HEK293 (cell line): ENCODE data around the gene EEF2K.

Experiments used
- BCL11A ChIP-seq: fragments of 450-650 bp; formaldehyde crosslinking; IDR thresholded peaks from 2 replicates; pipeline ENCODE4 v1.5.1; 2016; ENCODE audit warnings: low read depth, missing biosample characterization, missing genetic modification characterization
- CTCF ChIP-seq: fragments of 450-650 bp; formaldehyde crosslinking; IDR thresholded peaks from 2 replicates; pipeline ENCODE4 v1.5.1; 2016; ENCODE audit warnings: missing biosample characterization, missing genetic modification characterization
- PRDM6 ChIP-seq: fragments of 450-650 bp; formaldehyde crosslinking; IDR thresholded peaks from 2 replicates; pipeline ENCODE4 v1.5.1; 2017; ENCODE audit warnings: missing biosample characterization, missing genetic modification characterization
- TRIM28 ChIP-seq: IDR thresholded peaks from 2 replicates; pipeline ENCODE4 v1.6.1; 2011; ENCODE audit warnings: low read length, control low read depth, borderline replicate concordance
- ZBTB17 ChIP-seq: fragments of 450-650 bp; formaldehyde crosslinking; IDR thresholded peaks from 2 replicates; pipeline ENCODE4 v1.5.1; 2016; ENCODE audit warnings: missing biosample characterization, missing genetic modification characterization
- ZFP41 ChIP-seq: fragments of 450-650 bp; formaldehyde crosslinking; IDR thresholded peaks from 2 replicates; pipeline ENCODE4 v1.5.1; 2016; ENCODE audit warnings: missing biosample characterization, missing genetic modification characterization, borderline replicate concordance
- ZNF211 ChIP-seq: fragments of 450-650 bp; formaldehyde crosslinking; IDR thresholded peaks from 2 replicates; pipeline ENCODE4 v1.5.1; 2016; ENCODE audit warnings: low read depth, missing biosample characterization, missing genetic modification characterization
- ZNF280D ChIP-seq: fragments of 450-650 bp; formaldehyde crosslinking; IDR thresholded peaks from 2 replicates; pipeline ENCODE4 v1.5.1; 2016; ENCODE audit warnings: missing biosample characterization, missing genetic modification characterization
- ZNF335 ChIP-seq: fragments of 450-650 bp; formaldehyde crosslinking; conservative IDR thresholded peaks from 2 replicates; pipeline ENCODE4 v1.5.1; 2016; ENCODE audit warnings: missing biosample characterization, missing genetic modification characterization
- ZNF449 ChIP-seq: fragments of 450-650 bp; formaldehyde crosslinking; IDR thresholded peaks from 2 replicates; pipeline ENCODE4 v1.5.1; 2017; ENCODE audit warnings: missing biosample characterization, mild to moderate bottlenecking, missing genetic modification characterization, moderate library complexity
- ZNF510 ChIP-seq: fragments of 450-650 bp; formaldehyde crosslinking; IDR thresholded peaks from 2 replicates; pipeline ENCODE4 v1.5.1; 2018; ENCODE audit warnings: mild to moderate bottlenecking, missing genetic modification characterization, missing biosample characterization; ENCODE audit not compliant: insufficient replicate concordance
- ZNF518A ChIP-seq: fragments of 450-650 bp; formaldehyde crosslinking; conservative IDR thresholded peaks from 2 replicates; pipeline ENCODE4 v1.5.1; 2016; ENCODE audit warnings: low read depth, missing biosample characterization, missing genetic modification characterization
- ZSCAN16 ChIP-seq: fragments of 450-650 bp; formaldehyde crosslinking; IDR thresholded peaks from 2 replicates; pipeline ENCODE4 v1.5.1; 2016; ENCODE audit warnings: missing biosample characterization, missing genetic modification characterization

GRCh38 chr16:22161401-22161800 lies 44.7 kb upstream of the EEF2K start:
- TF ChIP-seq ZFP41 (tag by site-specific recombination): no peak
- TF ChIP-seq CTCF: no peak
- TF ChIP-seq ZNF449 (tag by site-specific recombination): no peak
- TF ChIP-seq ZNF510 (tag by site-specific recombination): no peak
- TF ChIP-seq ZSCAN16 (tag by site-specific recombination): no peak
- no peak for TF ChIP-seq PRDM6 (tag by site-specific recombination)
- TF ChIP-seq ZNF335 (tag by site-specific recombination): no peak
- no peak for TF ChIP-seq ZNF280D (tag by site-specific recombination)
- no peak for TF ChIP-seq TRIM28
- TF ChIP-seq ZNF518A (tag by site-specific recombination): no peak
- TF ChIP-seq ZBTB17 (tag by site-specific recombination): peak; percentile 77
- no peak for TF ChIP-seq ZNF211
- TF ChIP-seq BCL11A (tag by site-specific recombination): no peak
